Colonic mucosa (tissue), 4 donors: ENCODE measurements around the gene PHKA1. TPM values are rescaled to one million over a fixed set of nuclear protein-coding genes. Genes with fewer than 3 reads are reported as not detected.
"Not testable (repeated sequence)": the region's sequence is repeated elsewhere in the genome, so short reads cannot be mapped to it uniquely, and the experiment has no call there.

Experiments
- DNase-seq: peaks from one replicate; pipeline ENCODE4 v3.0.0-alpha.2; 2020
- H3K27ac ChIP-seq: fragments of 200-600 bp; one replicate; pipeline ENCODE4 v1.8.0; 2021
- H3K27me3 ChIP-seq: fragments of 200-600 bp; one replicate; pipeline ENCODE4 v1.8.0; 2021
- H3K36me3 ChIP-seq: fragments of 200-600 bp; one replicate; pipeline ENCODE4 v1.8.0; 2021
- H3K4me1 ChIP-seq: fragments of 200-600 bp; one replicate; pipeline ENCODE4 v1.8.0; 2021; ENCODE audit warnings: mild to moderate bottlenecking
- H3K4me3 ChIP-seq: fragments of 200-600 bp; one replicate; pipeline ENCODE4 v1.8.0; 2021
- H3K9ac ChIP-seq, 2 donors: one replicate each; pipeline ENCODE4 v1.7.0; 2013; ENCODE audit warnings: control low read depth in 2 of 2, low read depth in 2 of 2, low read length in 2 of 2
- H3K9me3 ChIP-seq: fragments of 200-600 bp; one replicate; pipeline ENCODE4 v1.8.0; 2021
- CTCF ChIP-seq: fragments of 200-600 bp; IDR thresholded peaks from one replicate; pipeline ENCODE4 v1.8.0; 2022; ENCODE audit warnings: antibody characterized with exemption, mild to moderate bottlenecking
- intact Hi-C: fragments of 100-400 bp; cut with DNase I; formaldehyde crosslinking; loops from one replicate; pipeline ENCODE4 v1.14.1; 2022
- total RNA-seq, 2 donors: library from RNA; stranded (reverse); fragmentation: NEBNext Ultra II Directional in 1 of 2; extraction: Animal tissue kit (Norgen Biotek cat#: 25700) in 1 of 2; gene quantifications; one replicate each; pipeline ENCODE4 v1.2.1, GENCODE V29; 2021
- donor health status: healthy.
- donor health status: DM: no; HTN: no; CAD: no.
- donor health status: DM: no; HTN: no; CAD: no.

Gene PHKA1
- total RNA-seq, 2 donors from 2014 or later = 4.2 to 4.7 TPM

GRCh38 chrX:72685018-72685417 is 29.1 kb downstream of the PHKA1 start:
- TF ChIP-seq CTCF = no peak
- Histone ChIP-seq H3K27me3 (no peaks in the 10 kb centered on the region), H3K4me3 (no peak overlapping the region), H3K9ac (no peak overlapping the region), H3K27ac (no peak overlapping the region), H3K9me3 (no peaks in the 10 kb centered on the region), H3K36me3 (no peaks in the 10 kb centered on the region), H3K4me1 (no peaks in the 10 kb centered on the region)
- no peak for DNase-seq
- intact Hi-C loops = no loop called here

DNA sequence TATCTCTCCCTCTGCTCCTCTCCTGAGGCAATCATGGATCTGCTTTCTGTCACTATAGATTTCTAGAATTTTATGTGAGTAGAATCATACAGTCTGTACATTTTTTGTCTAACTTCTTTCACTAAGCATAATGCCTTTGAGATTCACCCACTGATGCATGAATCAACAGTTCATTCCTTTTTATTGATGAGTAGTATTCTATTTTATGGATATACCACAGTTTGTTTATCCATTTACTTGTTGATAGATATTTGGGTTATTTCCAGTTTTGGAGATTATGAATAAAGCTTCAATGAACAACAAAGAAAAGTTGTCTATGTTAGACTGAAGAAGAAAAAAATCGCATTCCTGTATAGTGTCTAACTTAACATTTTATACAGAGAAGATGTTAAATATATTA is 30.5 kb downstream of the PHKA1 start:
- no peaks in the 10 kb centered on the region for H3K36me3 ChIP-seq
- H3K9me3 ChIP-seq = no peaks in the 10 kb centered on the region
- no peaks in the 10 kb centered on the region for H3K27me3 ChIP-seq
- no peak for TF ChIP-seq CTCF
- no peak overlapping the region for H3K27ac ChIP-seq
- no peak overlapping the region for H3K4me3 ChIP-seq
- no peak for DNase-seq
- no peaks in the 10 kb centered on the region for H3K4me1 ChIP-seq
- no peak overlapping the region for H3K9ac ChIP-seq
- intact Hi-C loops = no loop called here

DNA sequence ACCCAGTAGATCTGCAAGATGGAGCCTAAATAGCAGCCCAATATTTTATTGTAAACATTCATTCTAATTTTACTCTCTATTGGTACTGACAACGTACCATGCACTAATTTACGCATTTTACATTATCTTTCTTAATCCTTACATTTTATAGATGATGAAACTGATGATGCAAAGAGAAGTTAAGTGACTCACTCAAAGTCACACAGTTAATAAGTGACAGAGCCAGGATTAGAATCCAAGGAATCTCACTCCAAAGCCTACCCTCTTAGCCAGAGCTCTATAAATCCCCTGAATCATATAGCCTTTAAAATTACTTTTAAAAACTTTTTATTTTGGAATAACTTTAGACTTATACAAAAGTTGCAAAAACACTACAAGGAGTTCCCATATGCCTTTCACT is 37.6 kb downstream of the PHKA1 start:
- no peaks in the 10 kb centered on the region for H3K36me3 ChIP-seq
- H3K27me3 ChIP-seq = no peaks in the 10 kb centered on the region
- DNase-seq = no peak
- H3K27ac ChIP-seq = no peak overlapping the region
- no peaks in the 10 kb centered on the region for H3K9me3 ChIP-seq
- TF ChIP-seq CTCF = no peak
- no peaks in the 10 kb centered on the region for H3K4me1 ChIP-seq
- intact Hi-C loops = no loop called here
- H3K9ac ChIP-seq = no peak overlapping the region
- H3K4me3 ChIP-seq = no peak overlapping the region

DNA sequence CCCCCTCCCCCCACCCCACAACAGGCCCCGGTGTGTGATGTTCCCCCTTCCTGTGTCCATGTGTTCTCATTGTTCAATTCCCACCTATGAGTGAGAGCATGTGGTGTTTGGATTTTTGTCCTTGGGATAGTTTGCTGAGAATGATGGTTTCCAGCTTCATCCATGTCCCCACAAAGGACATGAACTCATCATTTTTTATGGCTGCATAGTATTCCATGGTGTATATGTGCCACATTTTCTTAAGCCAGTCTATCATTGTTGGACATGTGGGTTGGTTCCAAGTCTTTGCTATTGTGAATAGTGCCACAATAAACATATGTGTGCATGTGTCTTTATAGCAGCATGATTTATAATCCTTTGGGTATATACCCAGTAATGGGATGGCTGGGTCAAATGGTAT is 40.2 kb downstream of the PHKA1 start:
- intact Hi-C loops = not testable (repeated sequence)

DNA sequence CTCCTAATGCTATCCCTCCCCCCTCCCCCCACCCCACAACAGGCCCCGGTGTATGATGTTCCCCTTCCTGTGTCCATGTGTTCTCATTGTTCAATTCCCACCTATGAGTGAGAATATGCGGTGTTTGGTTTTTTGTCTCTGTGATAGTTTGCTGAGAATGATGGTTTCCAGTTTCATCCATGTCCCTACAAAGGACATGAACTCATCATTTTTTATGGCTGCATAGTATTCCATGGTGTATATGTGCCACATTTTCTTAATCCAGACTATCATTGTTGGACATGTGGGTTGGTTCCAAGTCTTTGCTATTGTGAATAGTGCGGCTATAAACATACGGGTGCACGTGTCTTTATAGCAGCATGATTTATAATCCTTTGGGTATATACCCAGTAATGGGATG is 44.6 kb downstream of the PHKA1 start:
- H3K4me1 ChIP-seq, H3K27ac ChIP-seq, DNase-seq, H3K27me3 ChIP-seq, H3K4me3 ChIP-seq, H3K9me3 ChIP-seq, H3K36me3 ChIP-seq, H3K9ac ChIP-seq, intact Hi-C loops: not testable (repeated sequence)

More for the DNA sequence above, 40.2 kb downstream of the PHKA1 start:
- H3K36me3 ChIP-seq, H3K27ac ChIP-seq, H3K27me3 ChIP-seq, DNase-seq, H3K4me1 ChIP-seq, H3K9me3 ChIP-seq, H3K4me3 ChIP-seq, H3K9ac ChIP-seq: not testable (repeated sequence)

- Histone ChIP-seq H3K4me3 (no peak overlapping the region), H3K27ac (no peak overlapping the region), H3K9ac (no peak overlapping the region), H3K9me3 (no peaks in the 10 kb centered on the region), H3K36me3 (no peaks in the 10 kb centered on the region), H3K4me1 (no peaks in the 10 kb centered on the region), H3K27me3 (no peaks in the 10 kb centered on the region)
- no peak for TF ChIP-seq CTCF
- intact Hi-C loops = no loop called here
- no peak for DNase-seq
Measured at GRCh38 chrX:72666451-72666850, 47.7 kb downstream of the PHKA1 start.

DNA sequence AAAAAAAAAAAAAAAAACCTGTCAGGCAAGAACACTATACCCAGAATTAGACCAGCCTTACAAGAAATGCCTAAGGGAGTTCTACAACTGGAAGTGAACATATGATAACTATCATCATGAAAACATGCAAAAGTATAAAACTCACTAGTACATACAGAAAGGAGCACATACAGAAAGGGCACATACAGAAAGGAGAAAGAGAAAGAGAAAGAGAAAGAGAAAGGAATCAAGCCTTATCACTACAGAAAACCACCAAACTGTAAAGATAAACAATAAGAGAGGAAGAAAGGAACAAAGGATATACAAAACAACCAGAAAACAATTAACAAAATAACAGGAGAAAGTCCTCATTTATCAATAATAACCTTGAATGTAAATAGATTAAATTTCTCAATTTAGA is 50.4 kb downstream of the PHKA1 start:
- Histone ChIP-seq H3K9ac (no peak overlapping the region), H3K9me3 (no peaks in the 10 kb centered on the region), H3K36me3 (no peaks in the 10 kb centered on the region), H3K4me1 (no peaks in the 10 kb centered on the region), H3K27me3 (no peaks in the 10 kb centered on the region), H3K4me3 (no peak overlapping the region), H3K27ac (no peak overlapping the region)
- intact Hi-C loops = no loop called here
- no peak for TF ChIP-seq CTCF
- DNase-seq = no peak
